Measurements from ENCODE around the gene KIF18B. TPM values are rescaled to one million over a fixed set of nuclear protein-coding genes. Genes with fewer than 3 reads are reported as not detected.

KIF18B gene
- total RNA-seq, 2 donors from 2014 or later = 26.5 to 100 TPM

DNA sequence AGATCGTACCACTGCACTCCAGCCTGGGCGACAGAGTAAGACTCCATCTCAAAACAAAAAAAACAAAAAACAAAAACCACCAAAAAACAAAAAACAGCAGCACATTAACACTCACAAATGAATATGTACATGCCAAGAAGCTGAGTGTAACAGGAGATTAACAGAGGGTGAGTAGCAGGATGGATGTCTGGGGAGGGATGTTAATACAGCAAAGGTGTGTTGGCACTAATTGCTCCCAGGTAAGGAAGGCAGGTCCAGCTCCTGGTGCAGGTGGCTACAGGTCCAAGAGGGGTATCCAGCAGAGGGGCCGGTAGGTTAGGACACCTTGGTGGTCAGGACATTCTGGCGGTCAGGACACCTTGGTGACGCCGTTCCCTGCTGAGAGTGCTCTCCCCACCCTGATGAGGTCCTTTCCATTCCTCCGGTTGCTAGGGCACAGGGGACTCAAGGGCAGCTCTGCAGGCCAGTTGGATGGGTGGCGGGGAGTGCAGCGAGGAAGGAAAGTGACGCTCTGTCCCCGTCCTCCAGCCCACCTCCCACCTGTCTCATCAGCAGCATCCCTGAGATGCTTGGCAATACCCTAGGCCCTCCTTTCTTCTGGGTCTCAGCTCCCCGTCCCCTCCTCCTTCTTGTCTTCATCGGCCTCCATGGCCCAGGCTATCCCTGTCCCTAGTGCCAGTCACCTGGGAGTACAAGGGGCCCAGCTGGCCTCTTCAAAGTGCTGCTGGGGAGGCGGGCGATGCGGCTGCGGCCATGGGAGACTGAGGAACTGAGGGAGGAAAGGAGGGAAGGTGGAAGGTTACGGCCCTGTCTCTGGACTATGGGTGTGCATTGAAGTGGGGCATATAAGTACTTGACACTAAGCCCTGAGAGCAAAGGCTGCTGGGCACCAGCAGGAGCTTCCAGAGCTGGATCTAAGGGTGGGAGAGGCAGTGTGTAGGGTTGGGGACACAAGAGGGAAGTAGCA lies 21.6 kb downstream of the KIF18B start:
- no peaks in the 10 kb centered on the region for H3K4me1 Mint-ChIP-seq (ENCODE audit: low read depth in 2 of 2)
- no peak overlapping the region for H3K27ac Mint-ChIP-seq
- no peaks in the 10 kb centered on the region for H3K36me3 Mint-ChIP-seq
- ATAC-seq (no peak), DNase-seq (ENCODE audit: low spot score) (no peak)
- no peak overlapping the region for H3K4me3 Mint-ChIP-seq
- H3K27me3 Mint-ChIP-seq = no peaks in the 10 kb centered on the region
- H3K9me3 Mint-ChIP-seq = no peaks in the 10 kb centered on the region

DNA sequence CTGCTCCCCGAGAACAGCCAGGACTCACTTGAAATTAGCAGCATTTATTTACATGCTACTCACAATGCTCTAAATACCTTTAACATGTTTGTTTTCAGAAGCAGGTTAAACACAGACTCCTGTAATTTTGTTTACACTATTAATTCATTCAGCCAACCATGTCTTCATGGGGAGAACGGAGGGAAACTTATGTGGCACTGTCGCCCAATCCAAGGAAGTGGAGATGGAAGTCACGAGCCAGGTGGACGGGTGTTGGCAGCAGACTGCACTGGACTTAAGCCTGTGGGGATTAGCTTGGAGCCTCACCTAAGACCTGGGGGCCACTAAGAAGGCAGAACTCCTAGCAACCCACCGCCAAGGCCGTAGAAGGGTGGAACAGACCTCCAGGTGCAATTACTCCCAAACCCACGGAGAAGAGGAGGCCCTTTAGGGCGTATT lies 23.4 kb downstream of the KIF18B start:
- DNase-seq (ENCODE audit: low spot score) = no peak
- H3K9me3 Mint-ChIP-seq = no peaks in the 10 kb centered on the region
- H3K27me3 Mint-ChIP-seq = no peaks in the 10 kb centered on the region

DNA sequence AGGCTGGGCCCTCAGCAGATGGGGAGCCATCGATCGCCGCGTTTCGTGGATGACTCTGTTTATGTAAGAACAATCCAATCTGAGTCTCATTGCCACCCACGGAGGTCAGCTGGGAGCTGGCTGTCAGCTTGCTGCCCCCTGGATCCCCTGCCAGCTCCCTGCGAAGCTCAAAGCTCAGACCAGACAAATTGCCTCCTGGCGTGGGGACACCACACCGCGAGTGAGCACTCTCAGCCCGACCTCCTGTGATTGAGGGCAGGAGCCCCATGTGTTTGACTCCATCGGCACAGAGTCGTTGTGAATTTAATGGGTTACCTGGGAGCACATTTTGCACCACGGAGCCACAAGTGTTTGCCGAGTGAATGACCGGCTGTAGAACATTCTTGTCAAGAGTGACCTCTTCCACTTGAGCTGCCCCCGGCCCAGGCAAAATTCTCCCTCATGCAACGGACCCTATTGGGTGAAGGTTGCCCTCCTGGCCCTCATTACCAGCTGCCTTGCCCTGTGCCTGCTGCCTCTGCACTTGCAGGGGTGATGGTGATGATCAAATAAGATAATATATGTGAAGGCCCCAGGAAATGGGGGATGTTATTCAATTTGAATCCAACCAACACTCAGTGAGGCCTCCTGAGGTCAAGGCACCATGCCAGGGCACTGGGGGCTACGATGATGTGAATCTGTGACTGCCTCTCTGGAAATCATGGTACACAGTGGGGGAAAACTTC lies 24.7 kb downstream of the KIF18B start:
- Mint-ChIP-seq H3K4me3 (no peak overlapping the region), H3K9me3 (no peaks in the 10 kb centered on the region), H3K27me3 (no peaks in the 10 kb centered on the region), H3K27ac (no peak overlapping the region), H3K36me3 (no peaks in the 10 kb centered on the region), H3K4me1 (ENCODE audit: low read depth in 2 of 2) (no peaks in the 10 kb centered on the region)
- DNase-seq (ENCODE audit: low spot score) (no peak), ATAC-seq (no peak)

More for the DNA sequence above, 23.4 kb downstream of the KIF18B start:
- no peak overlapping the region for H3K4me3 Mint-ChIP-seq
- no peaks in the 10 kb centered on the region for H3K36me3 Mint-ChIP-seq
- no peak for ATAC-seq
- H3K27ac Mint-ChIP-seq = no peak overlapping the region
- H3K4me1 Mint-ChIP-seq (ENCODE audit: low read depth in 2 of 2) = no peaks in the 10 kb centered on the region

DNA sequence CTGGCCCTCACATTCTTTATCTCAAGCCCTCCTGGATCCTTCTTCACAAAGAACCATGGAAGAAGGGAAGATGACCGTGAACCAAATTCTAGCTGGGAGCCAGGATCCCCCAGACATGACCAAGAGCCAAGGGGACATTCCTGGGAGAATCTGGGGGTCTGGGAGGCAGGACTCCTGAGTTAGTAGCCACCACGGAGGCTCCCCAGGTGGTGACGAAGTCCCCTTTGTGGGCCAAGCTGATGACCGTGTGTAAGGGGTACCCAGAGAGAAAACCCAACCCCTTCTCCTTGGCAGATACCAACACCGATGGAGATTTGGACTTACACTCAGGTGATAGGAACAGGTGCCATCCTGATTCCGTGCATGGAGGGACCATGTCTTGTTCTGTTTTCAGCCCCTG lies 25.4 kb downstream of the KIF18B start:
- DNase-seq (ENCODE audit: low spot score) (no peak), ATAC-seq (no peak)
- H3K9me3 Mint-ChIP-seq = no peaks in the 10 kb centered on the region
- no peaks in the 10 kb centered on the region for H3K27me3 Mint-ChIP-seq
- H3K4me1 Mint-ChIP-seq (ENCODE audit: low read depth in 2 of 2) = no peaks in the 10 kb centered on the region
- no peak overlapping the region for H3K4me3 Mint-ChIP-seq
- H3K27ac Mint-ChIP-seq = no peak overlapping the region
- H3K36me3 Mint-ChIP-seq = no peaks in the 10 kb centered on the region

DNA sequence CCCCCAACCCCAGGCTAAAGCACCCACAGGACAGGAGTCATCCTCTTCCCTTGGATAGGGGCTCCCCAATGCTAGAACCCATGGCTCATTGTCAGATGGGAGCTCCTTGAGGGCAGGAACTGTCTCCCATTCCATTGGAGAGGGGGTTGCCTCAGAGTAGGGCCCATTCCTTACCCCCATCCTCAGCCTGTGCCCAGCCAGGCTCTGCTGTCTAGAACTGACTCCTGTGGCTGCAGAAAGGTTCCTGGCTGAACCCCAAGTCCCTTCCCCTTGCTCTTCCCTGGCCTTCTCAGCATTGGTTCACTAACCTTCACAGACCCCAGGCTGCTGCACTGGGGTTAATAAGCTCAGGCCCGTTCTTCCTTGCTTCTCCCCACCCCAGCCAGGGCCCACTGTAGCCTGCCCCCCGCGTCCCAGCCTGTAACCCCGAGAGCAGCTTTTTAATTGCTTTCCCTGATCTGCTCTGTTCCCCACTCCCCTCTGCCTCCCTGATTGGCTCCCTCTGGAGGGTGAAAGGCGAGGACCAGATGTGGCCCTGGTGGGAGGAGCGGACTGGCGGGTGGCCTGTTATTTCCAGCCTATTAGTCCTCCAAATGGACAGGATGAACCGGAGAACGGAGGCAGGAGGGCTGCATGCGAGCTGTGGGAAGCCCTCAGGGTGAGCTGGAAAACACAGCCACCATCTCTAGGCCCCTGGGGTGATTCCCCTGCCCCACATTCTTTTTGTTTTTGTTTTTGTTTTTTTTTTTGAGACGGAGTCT lies 26.3 kb downstream of the KIF18B start:
- Mint-ChIP-seq H3K27ac (no peak overlapping the region), H3K9me3 (no peaks in the 10 kb centered on the region), H3K36me3 (no peaks in the 10 kb centered on the region), H3K27me3 (no peaks in the 10 kb centered on the region), H3K4me3 (no peak overlapping the region), H3K4me1 (ENCODE audit: low read depth in 2 of 2) (no peaks in the 10 kb centered on the region)
- no peak for ATAC-seq
- DNase-seq (ENCODE audit: low spot score) = no peak

DNA sequence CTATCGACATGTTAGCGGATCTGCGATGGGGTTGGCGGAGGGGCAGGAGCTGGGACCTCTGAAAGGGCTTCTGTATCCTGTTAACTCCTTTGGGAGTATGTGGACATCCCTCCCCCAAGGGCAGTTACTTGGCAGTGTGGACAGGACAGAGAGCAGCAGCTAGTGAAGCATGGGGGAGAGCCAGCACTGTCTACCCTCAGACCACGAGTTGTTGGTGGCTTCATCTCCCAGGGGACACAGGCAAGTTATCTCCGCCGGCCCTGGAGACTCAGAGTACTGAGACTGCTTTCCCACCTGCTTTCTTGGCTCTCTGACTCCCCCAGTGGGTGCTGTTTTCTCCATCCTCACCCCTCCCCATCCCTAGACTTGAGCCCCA lies 27.0 kb downstream of the KIF18B start:
- Mint-ChIP-seq H3K4me3 (no peak overlapping the region), H3K27me3 (no peaks in the 10 kb centered on the region), H3K4me1 (ENCODE audit: low read depth in 2 of 2) (no peaks in the 10 kb centered on the region), H3K36me3 (no peaks in the 10 kb centered on the region), H3K9me3 (no peaks in the 10 kb centered on the region), H3K27ac (no peak overlapping the region)
- no peak for DNase-seq (ENCODE audit: low spot score)
- no peak for ATAC-seq

DNA sequence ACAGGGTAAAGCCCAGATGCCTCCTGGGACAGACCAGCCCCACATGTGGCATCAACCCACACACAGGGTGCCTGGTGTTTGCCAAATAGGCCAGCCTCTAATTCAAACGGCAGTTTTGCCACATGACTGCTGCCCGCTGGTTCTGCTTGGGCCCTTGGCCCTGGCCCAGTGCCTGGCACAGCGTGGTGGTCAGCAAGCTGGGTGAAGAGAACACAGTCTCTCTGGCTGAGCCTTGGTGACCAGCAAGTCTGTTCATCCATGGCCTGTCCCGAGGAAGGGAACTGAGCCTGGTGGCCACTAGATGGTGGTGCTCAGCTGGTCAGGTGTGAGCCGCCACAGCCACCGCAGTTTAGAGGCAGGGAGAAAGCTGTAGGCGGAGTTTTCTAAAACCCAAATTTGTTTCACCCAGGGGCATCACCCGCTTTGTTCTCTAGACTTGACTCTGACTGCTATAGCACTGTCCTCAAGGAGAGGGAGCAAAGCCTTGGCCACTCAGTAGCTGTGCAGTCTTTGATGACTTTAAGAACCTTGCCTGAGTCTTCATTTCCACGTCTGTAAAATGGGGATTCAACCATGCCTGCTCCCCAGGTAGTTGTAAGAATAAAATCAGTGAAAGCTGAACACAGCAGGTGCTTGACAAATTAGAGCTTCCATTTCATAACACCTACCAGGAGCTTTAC lies 27.5 kb downstream of the KIF18B start:
- H3K27ac Mint-ChIP-seq = no peak overlapping the region
- no peaks in the 10 kb centered on the region for H3K4me1 Mint-ChIP-seq (ENCODE audit: low read depth in 2 of 2)
- H3K4me3 Mint-ChIP-seq = no peak overlapping the region
- no peak for DNase-seq (ENCODE audit: low spot score)
- peak; percentile 75 to 82 for ATAC-seq
- H3K9me3 Mint-ChIP-seq = no peaks in the 10 kb centered on the region
- no peaks in the 10 kb centered on the region for H3K36me3 Mint-ChIP-seq
- H3K27me3 Mint-ChIP-seq = no peaks in the 10 kb centered on the region

DNA sequence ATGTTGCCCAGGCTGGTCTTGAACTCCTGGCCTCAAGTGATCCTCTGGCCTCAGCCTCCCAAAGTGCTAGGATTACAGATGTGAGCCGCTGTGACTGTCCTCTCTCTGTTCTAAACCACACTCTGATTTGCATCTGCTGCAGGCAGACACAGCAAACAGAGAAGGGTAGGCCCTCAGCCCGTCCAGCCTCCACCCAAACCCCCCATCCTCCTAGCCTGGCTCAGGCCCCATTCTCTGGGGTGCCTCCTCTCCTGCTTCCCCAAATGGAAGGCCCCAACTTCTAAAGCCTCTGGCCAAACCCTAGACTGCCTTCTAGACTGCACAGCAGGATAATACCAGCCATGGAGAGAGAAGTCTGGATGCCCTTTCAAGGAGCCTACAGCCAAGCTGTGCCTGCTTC lies 28.2 kb downstream of the KIF18B start:
- Mint-ChIP-seq H3K36me3 (no peaks in the 10 kb centered on the region), H3K27ac (no peak overlapping the region), H3K27me3 (peaks cover 0 to 2% of the 10 kb centered on the region in 2 donors), H3K4me3 (no peak overlapping the region), H3K4me1 (ENCODE audit: low read depth in 2 of 2) (no peaks in the 10 kb centered on the region), H3K9me3 (no peaks in the 10 kb centered on the region)
- no peak for ATAC-seq
- no peak for DNase-seq (ENCODE audit: low spot score)

DNA sequence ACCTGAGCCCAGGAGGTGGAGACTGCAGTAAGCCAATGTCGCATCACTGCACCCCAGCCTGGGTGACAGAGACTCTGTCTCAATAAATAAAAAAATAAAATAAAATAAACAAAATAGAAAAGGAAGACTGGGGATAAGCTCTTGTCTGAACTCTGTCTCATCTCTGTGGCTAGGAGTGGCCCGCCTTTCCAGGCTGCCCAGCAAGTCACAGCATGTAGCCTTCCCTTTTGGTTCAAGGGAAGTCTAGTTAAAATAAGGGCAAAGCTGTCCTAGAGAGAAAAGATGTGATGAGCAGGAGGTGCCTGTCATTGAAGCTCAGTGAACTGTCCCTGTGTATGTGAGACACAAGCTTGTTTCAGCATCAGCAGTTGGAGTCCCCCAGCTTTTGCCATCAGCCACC lies 29.6 kb downstream of the KIF18B start:
- no peak for DNase-seq (ENCODE audit: low spot score)
- ATAC-seq = no peak
- no peak overlapping the region for H3K4me3 Mint-ChIP-seq
- H3K27me3 Mint-ChIP-seq = peaks cover 8 to 9% of the 10 kb centered on the region in 2 donors
- H3K27ac Mint-ChIP-seq = no peak overlapping the region
- H3K9me3 Mint-ChIP-seq = no peaks in the 10 kb centered on the region
- H3K36me3 Mint-ChIP-seq = no peaks in the 10 kb centered on the region
- peaks cover 0 to 6% of the 10 kb centered on the region in 2 donors for H3K4me1 Mint-ChIP-seq (ENCODE audit: low read depth in 2 of 2)

DNA sequence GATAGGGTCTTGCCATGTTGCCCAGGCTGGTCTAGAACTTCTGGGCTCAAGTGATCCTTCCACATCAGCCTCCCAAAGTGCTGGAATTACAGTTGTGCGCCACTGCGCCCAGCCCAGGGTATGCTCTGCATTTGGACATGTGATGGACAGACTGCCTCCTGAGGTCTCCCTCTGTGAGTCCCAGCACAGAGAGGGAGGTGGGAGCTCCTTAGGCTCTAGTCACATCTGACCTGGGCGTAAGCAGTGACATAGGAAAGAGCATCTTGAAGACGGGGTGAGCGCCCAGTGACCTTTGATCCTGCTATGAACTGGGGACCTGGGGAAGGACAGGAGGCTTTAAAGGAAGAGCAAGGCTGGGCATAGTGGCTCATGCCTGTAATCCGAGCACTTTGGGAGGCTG lies 30.1 kb downstream of the KIF18B start:
- no peak for DNase-seq (ENCODE audit: low spot score)
- no peak for ATAC-seq
- Mint-ChIP-seq H3K4me1 (ENCODE audit: low read depth in 2 of 2) (peaks cover 2 to 8% of the 10 kb centered on the region in 2 donors), H3K9me3 (no peaks in the 10 kb centered on the region), H3K27ac (no peak overlapping the region), H3K36me3 (no peaks in the 10 kb centered on the region), H3K27me3 (peaks cover 11 to 13% of the 10 kb centered on the region in 2 donors), H3K4me3 (no peak overlapping the region)

DNA sequence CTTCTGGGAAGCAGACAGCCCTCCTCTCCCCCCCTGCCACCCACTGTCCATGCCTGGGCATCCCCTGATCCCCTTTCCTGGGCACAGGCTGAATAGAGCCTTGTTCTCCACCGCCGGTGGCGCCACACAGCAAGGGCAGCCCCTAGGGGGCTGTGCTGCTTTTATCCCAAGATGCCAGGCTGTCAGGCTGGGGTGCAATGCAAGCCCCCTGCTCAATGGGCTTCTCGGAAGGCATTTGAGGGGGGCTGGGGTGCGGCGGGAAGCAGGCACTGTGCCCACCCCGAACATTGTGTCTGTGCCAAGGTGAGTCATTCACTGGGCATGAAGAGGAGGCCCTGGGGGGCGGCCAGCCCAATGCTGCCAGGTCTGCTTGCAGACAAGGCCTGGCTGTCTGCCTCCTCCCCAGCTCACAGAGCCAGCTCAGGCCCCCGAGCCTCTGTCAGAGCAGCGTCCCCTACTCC lies 30.8 kb downstream of the KIF18B start:
- Mint-ChIP-seq H3K27me3 (peaks cover 12 to 16% of the 10 kb centered on the region in 2 donors), H3K4me3 (no peak overlapping the region), H3K27ac (no peak overlapping the region), H3K36me3 (no peaks in the 10 kb centered on the region), H3K9me3 (no peaks in the 10 kb centered on the region), H3K4me1 (ENCODE audit: low read depth in 2 of 2) (peaks cover 3 to 10% of the 10 kb centered on the region in 2 donors)
- DNase-seq (ENCODE audit: low spot score) = no peak
- no peak for ATAC-seq

DNA sequence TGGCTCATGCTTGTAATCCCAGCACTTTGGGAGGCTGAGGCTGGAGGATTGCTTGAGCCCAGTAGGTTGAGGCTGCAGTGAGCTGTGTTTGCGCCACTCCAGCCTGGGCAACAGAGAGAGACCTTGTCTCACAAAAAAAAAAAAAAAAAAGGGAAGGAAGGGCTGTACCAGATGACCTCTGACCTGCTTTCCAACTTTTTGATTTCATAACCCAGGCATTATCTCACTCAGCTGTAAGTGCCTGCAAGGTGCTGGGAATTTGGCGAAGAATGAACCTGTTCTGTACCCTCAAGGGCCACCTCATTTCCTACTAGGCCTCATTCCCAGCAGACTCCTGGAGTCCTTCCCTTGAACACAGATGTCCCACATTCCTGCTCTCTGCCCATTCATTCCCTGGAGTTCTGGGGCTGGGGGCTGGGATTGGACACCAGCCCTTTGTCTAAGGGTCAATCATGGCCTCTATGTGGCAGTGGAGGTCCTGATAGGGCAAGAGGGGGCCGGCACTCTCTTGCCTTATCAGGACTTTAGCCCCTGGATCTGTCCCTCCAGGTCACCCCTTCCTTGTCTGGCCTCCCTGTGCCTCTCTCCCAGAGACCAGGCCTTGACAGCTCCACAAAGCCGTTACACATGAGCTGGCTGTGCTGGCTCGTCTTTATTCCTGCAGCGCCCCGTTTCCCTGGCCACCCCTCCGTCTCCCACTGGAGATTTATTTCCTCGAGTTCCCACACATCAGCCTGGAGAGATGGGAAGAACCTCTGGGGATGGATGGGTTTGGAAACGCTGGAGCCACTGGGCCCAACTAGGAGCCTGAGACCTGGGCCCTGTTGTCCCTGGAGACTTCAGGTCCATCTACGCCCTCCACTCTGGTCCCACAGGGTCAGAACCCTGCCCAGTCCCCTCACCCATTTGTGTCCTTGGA lies 31.5 kb downstream of the KIF18B start:
- peaks cover 12 to 16% of the 10 kb centered on the region in 2 donors for H3K27me3 Mint-ChIP-seq
- peaks cover 6 to 10% of the 10 kb centered on the region in 2 donors for H3K4me1 Mint-ChIP-seq (ENCODE audit: low read depth in 2 of 2)
- H3K27ac Mint-ChIP-seq = no peak overlapping the region

More for the DNA sequence above, 31.5 kb downstream of the KIF18B start:
- DNase-seq (ENCODE audit: low spot score) = no peak
- H3K9me3 Mint-ChIP-seq = no peaks in the 10 kb centered on the region
- H3K4me3 Mint-ChIP-seq = no peak overlapping the region
- ATAC-seq = no peak
- no peaks in the 10 kb centered on the region for H3K36me3 Mint-ChIP-seq

Data from natural killer cell treated with Interleukin-12 subunit alpha and Interleukin-12 subunit beta and Interleukin-15 and Interleukin-18, amount 100 ng/mL, for 72 hours (primary cell).